ENCODE results near the gene MIS18BP1.
"Not testable (repeated sequence)": the region's sequence is repeated elsewhere in the genome, so short reads cannot be mapped to it uniquely, and the experiment has no call there.

The MIS18BP1 gene

GRCh38 chr14:45253070-45253753, at the start of gene MIS18BP1:
Gene MIS18BP1 (minus strand): TSS chr14:45253202. CDS start chr14:45247286, 5,916 bp downstream.
- peak; percentile 84 for DNase-seq (ENCODE audit: low spot score)
- TF ChIP-seq CTCF (IDR thresholded peaks at IDR 0.05; ENCODE audit: extremely low read depth, missing control alignments), result peak; percentile 69

GRCh38 chr14:45298423-45299117, 45.6 kb upstream of the MIS18BP1 start:
- TF ChIP-seq CTCF (IDR thresholded peaks at IDR 0.05; ENCODE audit: extremely low read depth, missing control alignments), result no peak
- DNase-seq (ENCODE audit: low spot score), result no peak

- DNase-seq (ENCODE audit: low spot score), result not testable (repeated sequence)
Observed at GRCh38 chr14:45294796-45295195, 41.8 kb upstream of the MIS18BP1 start.

- no peak for TF ChIP-seq CTCF (IDR thresholded peaks at IDR 0.05; ENCODE audit: extremely low read depth, missing control alignments)
- no peak for DNase-seq (ENCODE audit: low spot score)
Observed at GRCh38 chr14:45290547-45290946, 37.5 kb upstream of the MIS18BP1 start.

GRCh38 chr14:45287610-45288009, 34.6 kb upstream of the MIS18BP1 start:
- TF ChIP-seq CTCF (IDR thresholded peaks at IDR 0.05; ENCODE audit: extremely low read depth, missing control alignments), result no peak
- no peak for DNase-seq (ENCODE audit: low spot score)

GRCh38 chr14:45284802-45285201, 31.8 kb upstream of the MIS18BP1 start:
- DNase-seq (ENCODE audit: low spot score), result no peak
- no peak for TF ChIP-seq CTCF (IDR thresholded peaks at IDR 0.05; ENCODE audit: extremely low read depth, missing control alignments)

GRCh38 chr14:45281731-45282400, 28.9 kb upstream of the MIS18BP1 start:
- DNase-seq (ENCODE audit: low spot score), result not testable (repeated sequence)

- no peak for DNase-seq (ENCODE audit: low spot score)
- no peak for TF ChIP-seq CTCF (IDR thresholded peaks at IDR 0.05; ENCODE audit: extremely low read depth, missing control alignments)
Observed at GRCh38 chr14:45271858-45272537, 19.0 kb upstream of the MIS18BP1 start.
